HG03442 (cell line): ENCODE results near the gene PDE4A.

Experiments
- ATAC-seq: cut with Tn5 transposase; IDR thresholded peaks from one replicate; pipeline ENCODE4 v1.9.1; 2021; ENCODE audit warnings: mild to moderate bottlenecking, moderate library complexity; ENCODE audit not compliant: unreplicated experiment

The PDE4A gene

DNA sequence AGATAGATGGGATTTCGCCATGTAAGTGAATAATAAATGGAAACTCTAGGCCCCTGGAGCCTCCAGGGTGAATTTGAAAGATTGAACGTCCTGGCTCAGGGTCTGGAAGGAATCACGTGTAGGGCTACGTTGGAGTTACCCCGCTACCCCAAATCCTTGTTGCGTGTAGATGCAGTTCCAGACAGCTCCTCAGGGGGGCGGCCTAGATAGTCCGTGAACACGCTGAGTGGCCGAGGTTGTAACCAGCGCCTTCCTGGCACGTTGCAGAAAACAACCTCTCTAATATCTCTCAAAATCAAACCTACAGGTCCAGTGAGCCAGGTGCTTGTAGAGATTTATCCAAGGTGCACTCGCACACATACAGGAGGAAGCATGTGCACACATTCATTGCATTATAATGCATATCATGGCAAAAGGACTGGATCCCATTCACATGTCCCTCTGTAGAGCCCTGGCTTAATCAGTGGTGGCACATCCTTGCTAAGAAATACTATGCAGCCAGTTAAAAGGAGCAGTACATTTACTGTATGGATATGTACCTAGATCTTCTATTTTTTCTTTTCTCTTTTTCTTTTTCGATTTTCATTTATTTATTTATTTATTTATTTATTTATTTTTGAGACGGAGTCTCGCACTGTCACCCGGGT, 85.4 kb downstream of the PDE4A start:
- no peak for ATAC-seq

DNA sequence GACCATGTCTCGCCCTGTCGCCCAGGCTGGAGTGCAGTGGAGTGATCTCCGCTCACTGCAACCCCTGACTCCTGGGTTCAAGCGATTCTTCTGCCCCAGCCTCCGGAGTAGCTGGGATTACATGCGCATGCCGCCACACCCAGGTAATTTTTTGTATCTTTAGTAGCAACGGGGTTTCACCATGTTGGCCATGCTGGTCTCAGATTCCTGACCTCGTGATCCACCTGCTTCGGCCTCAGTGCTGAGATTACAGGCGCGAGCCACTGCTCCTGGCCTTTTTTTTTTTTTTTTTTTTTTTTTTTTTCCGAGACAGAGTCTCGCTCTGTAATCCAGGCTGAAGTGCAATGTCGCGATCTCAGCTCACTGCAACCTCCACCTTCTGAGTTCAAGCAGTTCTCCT, 87.7 kb downstream of the PDE4A start:
- ATAC-seq, result no peak

DNA sequence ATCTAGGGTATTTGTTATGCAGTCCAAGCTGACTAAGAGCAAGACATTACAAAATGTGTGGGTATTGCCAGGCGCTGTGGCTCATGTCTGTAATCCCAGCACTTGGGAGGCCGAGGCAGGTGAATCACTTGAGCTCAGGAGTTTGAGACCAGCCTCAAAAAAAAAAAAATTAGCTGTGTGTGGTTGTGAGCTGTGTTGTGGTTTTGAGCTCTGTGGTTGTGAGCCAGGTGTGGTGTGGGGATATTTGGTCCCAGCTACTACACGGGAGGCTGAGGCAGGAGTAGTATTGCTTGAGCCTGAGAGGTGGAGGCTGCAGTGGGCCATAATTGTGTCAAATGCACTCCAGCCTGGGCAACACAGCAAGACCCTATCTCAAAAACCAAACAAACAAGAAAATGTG, 88.4 kb downstream of the PDE4A start:
- no peak for ATAC-seq

- no peak for ATAC-seq
Measured at GRCh38 chr19:10510301-10510802, 90.0 kb downstream of the PDE4A start.

- ATAC-seq, result no peak
Measured at GRCh38 chr19:10513223-10513622, 92.9 kb downstream of the PDE4A start.

DNA sequence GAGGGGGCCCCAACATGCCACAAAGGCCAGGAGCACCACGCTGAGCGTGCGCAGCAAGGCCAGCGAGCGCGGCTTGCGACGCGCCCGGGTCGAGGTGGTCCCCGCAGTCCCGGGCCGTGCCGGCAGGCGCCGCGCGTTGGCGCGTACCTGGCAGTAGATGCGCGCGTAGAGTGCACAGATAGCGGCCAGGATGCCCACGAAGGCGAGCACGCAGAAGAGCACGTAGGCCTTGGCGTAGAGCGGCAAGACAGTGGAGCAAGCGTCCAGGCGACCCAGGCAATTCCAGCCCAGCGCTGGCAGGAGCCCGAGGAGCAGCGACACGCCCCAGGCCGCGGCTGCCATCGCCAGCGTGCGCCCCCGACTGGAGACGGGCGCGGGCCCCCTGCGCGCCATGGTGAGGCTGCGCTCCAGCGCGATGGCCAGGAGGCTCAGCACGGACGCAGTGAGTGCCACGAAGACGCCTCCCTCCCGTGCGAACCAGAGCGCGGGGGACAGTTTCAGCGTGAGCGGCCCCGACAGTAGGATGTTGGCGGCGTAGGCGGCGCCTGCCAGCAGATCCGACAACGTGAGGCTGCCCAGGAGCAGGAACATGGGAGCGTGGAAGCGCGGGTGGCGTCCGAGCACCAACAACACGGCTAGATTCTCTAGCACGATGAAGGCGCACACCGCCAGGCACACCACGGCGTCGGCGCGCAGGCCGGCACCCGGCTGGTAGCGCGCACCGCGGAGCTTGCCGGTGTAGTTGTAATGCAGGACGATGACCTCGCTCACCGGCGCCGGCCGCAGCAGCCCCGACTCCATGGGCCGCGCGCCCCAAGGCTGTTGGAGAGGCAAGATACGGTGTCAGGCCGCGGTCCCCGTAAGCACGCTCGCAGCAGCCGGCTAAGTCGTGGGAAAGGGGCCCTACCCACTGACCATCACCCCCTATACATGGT, 94.1 kb downstream of the PDE4A start:
- ATAC-seq, result no peak

DNA sequence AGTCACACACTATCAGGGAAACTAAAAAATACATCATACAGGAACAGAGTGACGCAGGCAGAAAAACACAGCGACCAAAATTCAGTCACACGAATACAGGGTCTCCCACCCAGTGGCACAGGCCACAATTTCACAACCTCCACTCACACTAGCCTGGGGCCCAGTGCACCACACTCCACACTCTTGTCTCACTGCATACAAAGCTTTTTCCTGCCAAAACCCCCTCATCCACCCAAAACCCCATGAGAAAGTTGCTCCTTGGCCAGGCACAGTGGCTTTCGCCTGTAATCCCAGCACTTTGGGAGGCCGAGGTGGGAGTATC, 95.7 kb downstream of the PDE4A start:
- ATAC-seq, result no peak

DNA sequence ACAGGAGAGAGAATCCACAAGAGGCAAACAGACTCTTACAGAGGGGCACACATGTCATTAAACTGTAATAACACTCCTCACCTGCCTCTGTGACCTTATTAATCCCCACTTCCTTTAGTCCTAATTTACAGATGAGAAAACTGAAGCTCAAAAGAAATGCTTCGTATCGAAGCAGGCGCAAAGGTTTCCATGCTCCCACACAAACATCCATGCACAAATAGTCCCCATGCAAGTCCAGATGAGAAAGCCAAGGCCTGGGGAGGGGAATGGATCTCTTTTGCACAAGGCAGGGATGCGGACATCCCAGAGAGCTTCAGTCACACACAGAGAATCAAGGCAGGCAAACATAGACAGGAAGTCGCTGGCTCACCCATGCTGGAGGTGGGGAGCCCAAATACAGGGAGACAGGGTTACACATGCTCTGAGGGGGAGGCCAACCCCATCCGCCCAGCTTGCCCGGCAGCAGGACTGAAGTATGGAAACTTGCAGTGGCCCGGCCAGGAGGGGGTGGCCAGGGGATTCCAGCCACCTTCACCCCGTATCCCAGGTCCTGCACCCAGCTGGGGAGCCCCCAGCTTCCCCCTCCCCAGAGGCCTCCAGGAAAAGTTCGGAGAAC, 96.4 kb downstream of the PDE4A start:
- ATAC-seq, result no peak

- ATAC-seq, result no peak
Measured at GRCh38 chr19:10517361-10517759, 97.0 kb downstream of the PDE4A start, which contains the start of gene S1PR5. TSS of gene S1PR5 (minus strand) at chr19:10517447. CDS start at chr19:10515011, 2,436 bp downstream.

DNA sequence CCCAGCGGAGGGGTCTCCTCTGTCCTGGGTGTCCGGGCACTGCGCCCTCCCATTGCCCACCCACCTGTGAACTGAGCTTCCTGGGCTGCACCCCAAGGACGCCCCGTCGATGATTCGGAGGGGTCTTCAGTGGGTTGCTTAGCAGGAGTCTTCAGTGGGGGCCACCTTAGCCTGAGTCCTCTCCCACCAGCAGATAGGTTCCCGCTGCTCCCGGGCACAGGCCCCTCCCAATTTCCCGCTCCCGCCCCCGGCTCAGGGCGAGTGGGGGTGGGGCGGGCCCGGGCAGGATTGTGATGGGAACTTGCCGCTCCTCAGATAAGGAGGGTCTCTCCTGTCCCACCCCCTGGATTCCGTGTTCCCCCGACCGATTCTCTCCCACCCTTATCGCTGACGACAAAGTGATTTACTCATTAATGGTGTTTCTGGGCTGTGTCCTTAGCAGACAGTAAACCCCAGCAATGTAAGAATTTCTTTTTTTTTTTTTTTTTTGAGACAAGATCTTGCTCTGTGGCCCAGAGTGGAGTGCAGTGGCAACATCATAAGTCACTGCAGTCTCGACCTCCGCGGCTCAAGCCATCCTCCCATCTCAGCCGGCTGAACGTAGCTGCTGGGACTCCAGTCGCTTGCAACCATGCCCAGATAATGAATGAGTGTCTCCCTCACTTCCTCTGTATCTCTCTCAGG, 97.6 kb downstream of the PDE4A start:
- ATAC-seq, result no peak

- ATAC-seq, result no peak
Measured at GRCh38 chr19:10518444-10519361, 98.4 kb downstream of the PDE4A start.
